ENCODE data around the gene RDH12. TPM values are rescaled to one million over a fixed set of nuclear protein-coding genes. Genes with fewer than 3 reads are reported as not detected.
A peak's percentile ranks its signal among the peaks of the same experiment; 100 is the strongest.
"Not testable (repeated sequence)": the region's sequence is repeated elsewhere in the genome, so short reads cannot be mapped to it uniquely, and the experiment has no call there.

RDH12 gene
- total RNA-seq: under 1 TPM; 0.12 to 0.16 TPM
- polyA plus RNA-seq (ENCODE audit: insufficient read length in 6 of 6): 1 to 10 TPM in 3 of 6 donors, under 1 TPM in 3; 0.32 to 1.2 (median 0.88) TPM
- long read RNA-seq, donor 1: 0 reads
- long read RNA-seq, donor 2: 0 reads
- long read RNA-seq, donor 3: 0 reads
- long read RNA-seq, donor 4: 0 reads
- long read RNA-seq, donor 5: 0 reads
- long read RNA-seq, donor 6: 0 reads
- long read RNA-seq, donor 7: 0 reads
- long read RNA-seq, donor 8: 0 reads
- long read RNA-seq, donor 9: 0 reads
- long read RNA-seq, donor 10: 0 reads
- long read RNA-seq, donor 11: 0 reads
- long read RNA-seq, donor 12, partial matches to known transcripts: 8 of 8 reads
- long read RNA-seq, donor 12, other reads (novel, unspliced or antisense): 0 of 8 reads

GRCh38 chr14:67701492-67701891 is at the start of gene RDH12:
TSS of gene RDH12 (plus strand) at chr14:67701886. CDS start at chr14:67722643, 20,757 bp downstream.
- H3K4me3 ChIP-seq; H3K27me3 ChIP-seq; DNase-seq; H3K9me3 ChIP-seq; H3K36me3 ChIP-seq; intact Hi-C loops (cut with DNase I); ATAC-seq: not testable (repeated sequence)
- peaks cover 0 to 14% of the 10 kb centered on the region in 2 donors for H3K4me1 ChIP-seq
- H3K27ac ChIP-seq: peak within 1 kb of the TSS in 1 of 2 donors; percentile 63

DNA sequence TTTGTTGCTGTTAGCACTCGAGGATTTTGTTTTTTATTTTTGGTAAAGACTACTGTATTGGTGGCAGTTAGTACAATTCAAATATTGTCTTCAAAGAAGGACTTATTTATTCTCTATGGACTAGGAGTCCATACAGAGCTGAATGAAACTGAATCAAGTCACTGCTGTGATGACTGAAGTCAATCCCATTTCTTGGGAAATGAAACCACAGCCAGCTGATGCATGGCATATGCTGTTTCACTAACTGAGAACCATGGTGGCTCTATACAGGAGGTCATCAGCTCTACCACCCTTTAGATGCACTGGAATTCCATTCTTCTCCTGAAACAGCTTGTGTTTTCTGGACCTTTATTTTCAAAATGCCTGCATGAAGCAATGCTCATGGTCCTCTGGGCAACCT is 49.5 kb upstream of the RDH12 start:
- ATAC-seq (no peak), DNase-seq (no peak)
- Histone ChIP-seq H3K27me3 (no peaks in the 10 kb centered on the region), H3K4me1 (no peaks in the 10 kb centered on the region), H3K36me3 (peaks cover 0 to 100% of the 10 kb centered on the region in 2 donors), H3K27ac (no peak overlapping the region), H3K9me3 (no peaks in the 10 kb centered on the region), H3K4me3 (no peak overlapping the region)
- intact Hi-C loops (cut with DNase I): no loop called here
- TF ChIP-seq CTCF (IDR thresholded peaks at IDR 0.05): no peak

DNA sequence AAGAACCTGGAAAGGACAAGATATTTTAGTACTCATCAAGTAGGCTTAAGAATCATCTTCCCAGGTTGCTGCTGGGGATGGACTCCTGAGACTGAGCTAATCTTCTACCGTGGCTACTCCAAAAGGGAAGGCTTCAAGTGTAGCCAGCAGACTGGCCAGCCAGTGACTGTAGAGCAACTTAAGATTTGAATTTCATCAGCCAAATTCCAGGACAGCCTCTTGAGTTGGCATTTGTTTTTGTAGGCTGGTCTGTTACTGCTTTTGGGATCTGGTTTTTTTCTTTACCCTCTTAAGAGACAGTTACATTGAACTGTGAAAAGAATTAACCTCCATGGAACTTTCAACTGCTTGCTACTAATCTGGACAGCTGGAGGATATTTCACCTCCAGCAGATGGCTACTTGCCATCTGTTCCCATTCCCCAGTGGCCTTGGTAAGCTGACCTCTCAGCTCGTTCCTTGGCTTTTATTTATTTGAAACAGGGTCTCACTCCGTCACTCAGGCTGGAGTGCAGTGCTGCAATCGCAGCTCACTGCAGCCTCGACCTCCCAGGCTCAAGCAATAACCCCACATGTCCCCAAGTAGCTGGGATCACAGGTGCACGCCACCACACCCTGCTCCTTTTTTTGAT is 47.9 kb upstream of the RDH12 start:
- peak; percentile 82 for ATAC-seq
- DNase-seq: no peak
- no peaks in the 10 kb centered on the region for H3K4me1 ChIP-seq
- TF ChIP-seq CTCF (IDR thresholded peaks at IDR 0.05): no peak
- peaks cover 0 to 98% of the 10 kb centered on the region in 2 donors for H3K36me3 ChIP-seq
- H3K9me3 ChIP-seq: no peaks in the 10 kb centered on the region
- intact Hi-C loops (cut with DNase I): no loop called here
- H3K27ac ChIP-seq: no peak overlapping the region
- no peaks in the 10 kb centered on the region for H3K27me3 ChIP-seq
- H3K4me3 ChIP-seq: no peak overlapping the region

- ATAC-seq (no peak), DNase-seq (no peak)
- H3K27me3 ChIP-seq: no peaks in the 10 kb centered on the region
- H3K9me3 ChIP-seq: no peaks in the 10 kb centered on the region
- H3K27ac ChIP-seq: no peak overlapping the region
- no peak for TF ChIP-seq CTCF (IDR thresholded peaks at IDR 0.05)
- intact Hi-C loops (cut with DNase I): no loop called here
- H3K36me3 ChIP-seq: peaks cover 0 to 26% of the 10 kb centered on the region in 2 donors
- H3K4me3 ChIP-seq: no peak overlapping the region
- peaks cover 0 to 24% of the 10 kb centered on the region in 2 donors for H3K4me1 ChIP-seq
Observed at GRCh38 chr14:67663633-67664032, 38.1 kb upstream of the RDH12 start.

DNA sequence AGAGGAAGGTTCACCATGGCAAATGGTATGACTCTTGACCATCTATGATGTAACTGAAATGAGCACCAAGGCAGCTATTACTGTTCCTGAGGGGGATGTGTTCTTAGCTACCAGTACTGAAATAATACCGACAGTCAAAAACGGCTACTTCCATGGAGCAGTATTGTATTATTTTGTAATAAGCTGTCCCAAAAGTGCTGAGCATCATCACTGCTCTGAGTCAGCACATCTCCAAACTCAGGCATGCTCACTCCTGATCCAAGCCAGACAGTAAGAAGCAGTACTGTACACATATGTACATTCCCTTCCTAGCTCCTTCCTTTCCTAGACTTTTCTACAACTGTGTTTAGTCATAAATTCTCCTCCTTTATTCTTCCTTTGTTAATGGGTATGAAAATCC is 35.8 kb upstream of the RDH12 start:
- no peaks in the 10 kb centered on the region for H3K27me3 ChIP-seq
- peak overlapping the region in 1 of 2 donors; percentile 13 for H3K27ac ChIP-seq
- TF ChIP-seq CTCF (IDR thresholded peaks at IDR 0.05): no peak
- ATAC-seq: peak; percentile 61
- no peak for DNase-seq
- intact Hi-C loops (cut with DNase I): no loop called here
- peaks cover 0 to 10% of the 10 kb centered on the region in 2 donors for H3K36me3 ChIP-seq
- H3K4me1 ChIP-seq: peaks cover 0 to 28% of the 10 kb centered on the region in 2 donors
- H3K4me3 ChIP-seq: no peak overlapping the region
- no peaks in the 10 kb centered on the region for H3K9me3 ChIP-seq

All from left lung (tissue), 14 donors.